ENCODE results near the gene MRPS33.
"Not testable (repeated sequence)": the region's sequence is repeated elsewhere in the genome, so short reads cannot be mapped to it uniquely, and the experiment has no call there.

DNA sequence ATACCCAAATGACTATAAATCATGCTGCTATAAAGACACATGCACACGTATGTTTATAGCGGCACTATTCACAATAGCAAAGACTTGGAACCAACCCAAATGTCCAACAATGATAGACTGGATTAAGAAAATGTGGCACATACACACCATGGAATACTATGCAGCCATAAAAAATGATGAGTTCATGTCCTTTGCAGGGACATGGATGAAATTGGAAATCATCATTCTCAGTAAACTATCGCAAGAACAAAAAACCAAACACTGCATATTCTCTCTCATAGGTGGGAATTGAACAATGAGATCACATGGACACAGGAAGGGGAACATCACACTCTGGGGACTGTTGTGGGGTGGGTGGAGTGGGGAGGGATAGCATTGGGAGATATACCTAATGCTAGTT is 23.3 kb upstream of the MRPS33 start:
- not testable (repeated sequence) for TF ChIP-seq NFIC (IDR thresholded peaks at IDR 0.05; ENCODE audit: low read depth, low read length); CTCF (IDR thresholded peaks at IDR 0.05 in 2 of 3, conservative IDR thresholded peaks at IDR 0.05 in 1 of 3; ENCODE audit: control insufficient read depth in 2 of 3, extremely low read depth in 1 of 3, insufficient read depth in 1 of 3, low read depth in 3 of 3, low read length in 3 of 3); CHD4 (IDR thresholded peaks at IDR 0.05); ESRRA (IDR thresholded peaks at IDR 0.05; ENCODE audit: low read length)
- TF ChIP-seq, protein P1, sequence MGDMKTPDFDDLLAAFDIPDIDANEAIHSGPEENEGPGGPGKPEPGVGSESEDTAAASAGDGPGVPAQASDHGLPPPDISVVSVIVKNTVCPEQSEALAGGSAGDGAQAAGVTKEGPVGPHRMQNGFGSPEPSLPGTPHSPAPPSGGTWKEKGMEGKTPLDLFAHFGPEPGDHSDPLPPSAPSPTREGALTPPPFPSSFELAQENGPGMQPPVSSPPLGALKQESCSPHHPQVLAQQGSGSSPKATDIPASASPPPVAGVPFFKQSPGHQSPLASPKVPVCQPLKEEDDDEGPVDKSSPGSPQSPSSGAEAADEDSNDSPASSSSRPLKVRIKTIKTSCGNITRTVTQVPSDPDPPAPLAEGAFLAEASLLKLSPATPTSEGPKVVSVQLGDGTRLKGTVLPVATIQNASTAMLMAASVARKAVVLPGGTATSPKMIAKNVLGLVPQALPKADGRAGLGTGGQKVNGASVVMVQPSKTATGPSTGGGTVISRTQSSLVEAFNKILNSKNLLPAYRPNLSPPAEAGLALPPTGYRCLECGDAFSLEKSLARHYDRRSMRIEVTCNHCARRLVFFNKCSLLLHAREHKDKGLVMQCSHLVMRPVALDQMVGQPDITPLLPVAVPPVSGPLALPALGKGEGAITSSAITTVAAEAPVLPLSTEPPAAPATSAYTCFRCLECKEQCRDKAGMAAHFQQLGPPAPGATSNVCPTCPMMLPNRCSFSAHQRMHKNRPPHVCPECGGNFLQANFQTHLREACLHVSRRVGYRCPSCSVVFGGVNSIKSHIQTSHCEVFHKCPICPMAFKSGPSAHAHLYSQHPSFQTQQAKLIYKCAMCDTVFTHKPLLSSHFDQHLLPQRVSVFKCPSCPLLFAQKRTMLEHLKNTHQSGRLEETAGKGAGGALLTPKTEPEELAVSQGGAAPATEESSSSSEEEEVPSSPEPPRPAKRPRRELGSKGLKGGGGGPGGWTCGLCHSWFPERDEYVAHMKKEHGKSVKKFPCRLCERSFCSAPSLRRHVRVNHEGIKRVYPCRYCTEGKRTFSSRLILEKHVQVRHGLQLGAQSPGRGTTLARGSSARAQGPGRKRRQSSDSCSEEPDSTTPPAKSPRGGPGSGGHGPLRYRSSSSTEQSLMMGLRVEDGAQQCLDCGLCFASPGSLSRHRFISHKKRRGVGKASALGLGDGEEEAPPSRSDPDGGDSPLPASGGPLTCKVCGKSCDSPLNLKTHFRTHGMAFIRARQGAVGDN (IDR thresholded peaks at IDR 0.05), result not testable (repeated sequence)

All from GM12878 (cell line).